IPS-NIHi11 (cell line): ENCODE measurements around the gene LCP2.

Experiments
- DNase-seq: peaks from one replicate; pipeline ENCODE4 v3.0.0; 2012; ENCODE audit warnings: mixed read lengths, low spot score

LCP2 gene

DNA sequence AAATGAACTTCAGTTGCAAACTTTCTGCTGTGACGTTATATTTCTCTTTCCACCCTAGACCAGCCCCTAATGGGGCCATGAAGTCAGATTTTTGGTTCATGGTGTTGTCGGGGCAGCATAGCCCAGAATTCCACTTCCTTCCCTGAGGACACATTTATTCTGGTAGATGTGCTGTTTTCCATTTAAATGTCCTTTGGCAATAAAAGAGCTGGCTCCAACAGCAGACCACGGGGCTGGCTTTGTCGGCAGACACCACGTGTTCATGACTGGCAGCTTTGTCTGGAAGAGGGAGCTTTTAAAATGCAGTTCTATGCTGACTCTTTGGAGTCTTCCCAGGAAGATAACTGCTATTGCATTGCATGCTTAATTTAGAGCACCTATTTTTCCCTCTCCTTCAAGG, 17.6 kb upstream of the LCP2 start:
- no peak for DNase-seq

DNA sequence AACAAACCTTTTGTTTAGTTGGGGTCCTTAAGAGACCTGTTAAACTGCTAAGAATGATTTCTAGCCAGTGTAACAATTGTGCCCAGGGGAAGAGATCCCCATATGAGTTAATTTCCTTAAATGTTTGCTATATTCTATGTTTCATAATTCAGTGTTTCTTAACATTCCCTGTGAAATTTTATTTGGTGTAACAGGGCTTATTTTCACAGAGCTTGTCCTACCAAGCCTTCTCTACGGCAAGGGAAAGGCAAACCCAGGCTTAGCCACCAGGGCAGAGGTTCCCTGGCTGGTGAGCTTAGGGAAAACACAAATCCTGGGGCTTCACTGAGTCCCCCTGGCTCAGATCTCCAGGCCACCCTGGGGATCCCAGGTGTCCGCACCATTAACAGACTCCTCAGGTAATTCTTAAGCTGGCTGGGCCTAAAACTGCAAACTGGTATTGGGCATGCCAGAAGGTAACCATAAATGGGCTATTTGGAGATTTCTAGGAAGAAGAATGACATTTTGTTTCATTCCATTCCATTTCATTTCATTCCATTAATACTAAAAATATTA, 17.0 kb upstream of the LCP2 start:
- no peak for DNase-seq

DNA sequence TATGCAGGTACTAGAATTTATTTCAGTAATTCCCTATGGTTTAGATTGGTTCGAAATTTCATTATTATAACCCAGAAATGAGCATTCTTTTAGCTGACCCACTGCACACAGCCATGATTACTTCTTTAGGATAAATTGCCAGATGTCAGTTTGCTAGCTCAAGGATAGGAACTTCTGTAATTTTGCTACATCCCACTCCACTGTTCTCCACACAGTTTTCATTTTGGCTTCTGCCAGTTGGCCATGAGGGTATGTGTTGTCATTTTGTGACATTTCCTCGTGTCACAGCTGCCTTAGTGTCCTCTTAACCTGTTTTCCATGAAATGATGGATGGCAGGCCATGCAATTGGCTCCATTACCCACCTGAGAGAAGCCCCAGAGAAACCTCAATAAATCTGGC, 16.2 kb upstream of the LCP2 start:
- no peak for DNase-seq

DNA sequence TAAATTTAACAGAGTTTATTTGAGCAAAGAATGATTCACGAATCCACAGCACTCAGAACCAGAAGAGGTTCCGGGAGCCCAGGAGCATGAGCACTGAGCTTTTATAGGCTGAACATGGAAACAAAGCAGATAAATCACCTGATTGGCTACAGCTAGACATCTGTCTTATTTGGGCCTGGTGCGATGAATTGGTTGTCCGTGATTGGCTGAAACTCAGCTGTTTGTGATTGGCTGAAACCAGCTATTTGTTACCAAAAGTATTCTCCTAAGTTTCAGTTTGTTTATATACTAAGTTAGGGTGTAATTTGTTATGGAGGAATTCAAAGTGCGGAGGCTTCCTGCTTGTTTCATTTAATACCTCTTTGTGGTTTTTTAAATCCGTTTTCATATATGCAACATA, 15.8 kb upstream of the LCP2 start:
- DNase-seq: peak; percentile 37

DNA sequence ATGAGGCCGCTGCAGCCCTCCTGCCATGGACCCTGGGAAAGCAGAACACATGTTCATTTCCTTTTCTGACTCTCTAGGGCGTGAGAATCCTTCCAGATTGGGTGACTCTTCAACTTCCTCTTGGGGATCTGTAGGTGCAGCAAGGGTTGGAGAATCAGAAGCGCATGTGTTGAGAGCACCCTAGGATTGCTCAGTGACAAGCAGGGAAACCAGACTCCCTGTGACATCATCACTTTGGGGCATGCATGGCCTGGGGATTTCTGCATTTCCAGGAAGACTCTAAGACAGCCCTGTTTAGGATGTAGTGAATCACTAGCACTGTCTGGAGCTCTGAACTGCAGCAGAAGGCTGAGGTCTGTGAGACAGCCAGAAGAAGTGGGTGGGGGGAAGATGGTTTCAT, 15.1 kb upstream of the LCP2 start:
- DNase-seq: no peak

DNA sequence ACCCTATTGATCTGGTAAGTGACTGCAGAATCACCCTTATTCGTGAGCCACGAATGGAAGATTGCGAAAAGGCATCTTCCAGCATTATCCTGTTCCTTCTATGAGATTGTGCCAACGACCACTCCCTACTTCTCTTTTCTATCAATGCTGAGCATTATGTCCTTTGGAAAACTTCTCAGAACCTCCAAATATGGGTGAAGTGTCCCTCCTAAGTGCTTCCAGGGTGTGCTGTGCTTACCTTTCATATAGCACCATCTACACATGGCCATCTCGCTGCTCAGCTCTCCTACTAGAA, 14.7 kb upstream of the LCP2 start:
- DNase-seq: no peak

DNA sequence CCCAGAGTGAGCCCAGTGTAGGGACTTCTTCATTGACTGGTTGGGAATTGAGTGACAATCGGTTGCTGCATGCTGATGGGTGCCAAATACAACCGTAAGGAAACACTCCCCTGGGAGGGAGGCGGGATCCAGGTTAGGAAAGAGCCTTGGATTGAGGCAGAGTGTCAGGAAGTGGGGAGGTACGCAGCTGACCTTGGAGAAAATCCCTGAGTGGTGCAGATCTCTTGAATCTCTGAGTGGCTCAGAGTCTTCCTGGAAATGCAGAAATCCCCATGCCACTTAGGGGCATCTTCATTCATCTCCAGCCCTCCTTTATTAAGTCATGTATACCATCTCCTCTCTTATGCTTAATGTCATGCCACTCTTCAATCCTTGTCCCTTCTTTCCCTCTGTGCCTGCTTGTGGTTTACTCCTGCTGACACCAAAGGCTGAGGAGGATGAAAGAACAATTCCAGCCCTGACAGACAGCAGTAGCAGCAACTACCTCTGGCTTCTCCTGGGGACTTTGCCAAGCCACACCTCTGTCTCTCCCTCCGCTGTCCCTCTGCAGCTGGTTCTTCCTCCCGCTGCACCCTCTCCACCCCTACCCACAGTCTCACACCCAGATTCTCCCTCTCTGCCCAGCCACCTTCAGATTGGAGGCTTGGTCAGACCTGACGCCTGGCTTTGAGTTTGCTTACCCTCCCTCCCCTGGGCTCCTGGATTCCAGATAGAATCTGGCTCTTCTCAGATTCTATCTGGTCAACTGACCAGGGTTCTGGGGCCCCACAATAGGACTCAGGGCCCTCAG, 14.1 kb upstream of the LCP2 start:
- DNase-seq: no peak

DNA sequence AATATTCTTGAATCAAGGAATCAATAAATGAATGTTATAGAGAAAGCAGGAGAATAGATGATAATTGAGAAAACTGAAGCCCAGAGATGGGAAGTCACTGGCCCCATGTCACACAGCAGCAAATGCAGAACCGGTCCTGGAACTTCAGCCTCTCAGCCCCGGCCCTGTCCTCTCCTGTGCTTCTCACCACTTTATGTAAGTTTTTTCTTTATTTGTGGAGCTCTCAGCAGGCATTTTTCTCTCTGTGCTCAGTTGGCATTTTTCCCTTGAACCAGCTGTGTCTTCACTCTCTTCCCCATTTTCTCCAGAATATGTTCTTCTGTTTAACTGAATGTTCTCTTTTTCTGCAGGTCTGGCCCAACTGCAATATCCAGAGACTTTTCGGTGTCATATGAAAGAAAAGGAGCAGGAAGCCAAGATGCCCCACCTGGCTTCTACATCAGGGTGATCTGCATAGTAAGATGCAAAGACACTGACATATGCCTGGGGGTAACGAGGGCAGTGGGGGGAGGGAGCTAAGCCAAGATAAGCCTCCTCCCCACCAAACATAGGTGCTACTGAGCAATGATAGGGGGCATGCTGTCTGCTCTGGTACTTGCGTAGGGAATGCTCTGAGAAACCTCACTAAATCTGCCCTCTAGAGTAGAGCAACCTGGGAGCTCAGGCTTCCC, 12.8 kb upstream of the LCP2 start:
- DNase-seq: no peak

DNA sequence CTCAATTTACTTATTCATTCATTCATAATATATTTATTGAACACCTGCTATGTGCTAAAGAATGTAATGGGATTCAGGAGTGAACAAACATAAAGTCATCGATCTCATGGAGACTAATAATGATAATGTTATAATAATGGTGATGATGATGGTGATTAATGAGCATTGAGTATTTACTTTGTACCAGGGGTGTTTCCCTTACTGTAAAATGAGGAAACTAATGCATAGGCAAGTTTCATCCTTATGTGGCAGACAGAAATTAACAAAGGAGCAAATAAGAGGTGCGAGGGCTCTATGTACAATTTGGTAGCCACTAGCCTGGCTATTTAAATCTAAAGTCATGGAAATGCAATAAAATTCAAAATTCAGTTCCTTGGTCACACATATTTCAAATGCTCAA, 11.1 kb upstream of the LCP2 start:
- DNase-seq: no peak

DNA sequence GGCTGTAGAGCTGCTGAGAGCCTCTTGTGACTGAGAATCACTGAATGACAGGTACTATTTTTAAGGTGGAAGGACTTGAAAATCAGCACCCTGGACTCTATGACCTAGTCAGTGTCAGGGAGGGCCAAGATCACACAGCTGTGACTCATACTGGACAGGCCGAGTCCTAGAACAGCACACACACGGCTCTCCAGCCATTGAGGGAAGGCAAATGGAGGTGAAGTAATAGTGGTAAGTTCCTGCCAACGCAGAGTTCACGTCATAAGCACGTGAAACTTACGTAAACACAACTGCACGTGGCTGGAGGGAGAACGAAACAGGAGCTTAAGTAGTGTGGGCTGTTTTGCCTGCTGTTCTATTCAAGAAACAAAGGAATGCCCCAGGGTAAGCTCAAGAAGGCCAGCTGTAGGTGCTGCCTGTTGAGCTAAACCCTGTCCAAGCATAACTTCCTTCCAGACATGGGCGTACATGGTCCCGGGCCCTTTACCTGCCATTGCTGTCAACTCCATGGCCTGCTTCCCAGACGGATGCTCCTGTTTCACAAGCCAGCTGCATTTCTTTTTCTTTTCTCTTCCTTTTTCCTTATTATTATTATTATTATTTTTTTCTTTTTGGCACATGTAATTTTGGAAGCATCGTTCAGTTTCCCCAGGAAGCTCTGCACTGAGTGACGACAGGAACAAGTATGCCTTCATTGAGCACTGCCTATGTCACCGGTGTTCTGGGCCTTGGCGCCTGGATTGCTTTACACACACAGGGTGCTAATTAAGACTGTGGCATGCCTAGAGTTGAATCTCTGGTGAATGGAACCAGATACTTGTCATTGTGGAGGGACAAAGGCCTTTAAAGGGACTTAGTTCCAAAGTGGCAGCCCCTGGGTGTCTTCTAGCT, 10.2 kb upstream of the LCP2 start:
- DNase-seq: no peak

DNA sequence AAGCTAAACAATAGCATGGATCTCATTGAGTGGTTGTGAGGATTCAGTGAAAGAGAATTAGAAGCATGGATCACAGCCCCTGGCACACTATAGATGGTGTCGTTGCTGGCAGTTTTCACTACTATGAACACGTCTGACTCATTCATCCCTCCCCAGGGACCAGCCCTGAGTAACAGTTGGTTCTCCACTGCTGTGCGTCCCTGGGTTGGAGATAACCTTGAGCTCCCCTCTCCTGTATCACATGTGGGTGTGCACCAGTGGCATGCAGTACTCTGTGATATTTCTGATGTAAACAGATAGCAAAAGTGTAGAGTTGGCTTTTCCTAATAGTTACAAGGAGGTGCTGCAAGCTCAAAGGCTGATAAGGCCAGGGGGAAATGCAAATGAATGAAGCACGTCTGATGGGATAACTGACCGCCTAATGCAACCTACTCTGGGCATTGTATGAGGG, 8.8 kb upstream of the LCP2 start:
- DNase-seq: no peak

DNA sequence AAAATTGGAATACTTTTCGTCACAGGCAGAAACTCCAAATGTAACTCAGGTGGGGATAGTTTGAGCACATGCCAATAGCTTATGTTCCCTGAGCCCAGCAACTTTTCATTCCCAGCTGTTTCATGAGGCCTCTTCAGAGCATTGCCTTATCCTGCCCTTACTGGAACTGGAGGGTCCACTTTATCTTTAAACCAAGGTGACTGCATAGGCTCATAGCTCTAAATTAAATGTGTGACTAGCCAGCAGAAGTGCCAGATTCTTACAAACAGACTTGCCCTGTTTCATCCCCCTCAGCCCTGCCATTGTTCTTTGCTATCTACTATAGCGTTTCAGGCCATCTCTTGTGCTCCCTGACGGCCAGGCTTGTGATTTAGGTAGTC, 8.1 kb upstream of the LCP2 start:
- DNase-seq: no peak

DNA sequence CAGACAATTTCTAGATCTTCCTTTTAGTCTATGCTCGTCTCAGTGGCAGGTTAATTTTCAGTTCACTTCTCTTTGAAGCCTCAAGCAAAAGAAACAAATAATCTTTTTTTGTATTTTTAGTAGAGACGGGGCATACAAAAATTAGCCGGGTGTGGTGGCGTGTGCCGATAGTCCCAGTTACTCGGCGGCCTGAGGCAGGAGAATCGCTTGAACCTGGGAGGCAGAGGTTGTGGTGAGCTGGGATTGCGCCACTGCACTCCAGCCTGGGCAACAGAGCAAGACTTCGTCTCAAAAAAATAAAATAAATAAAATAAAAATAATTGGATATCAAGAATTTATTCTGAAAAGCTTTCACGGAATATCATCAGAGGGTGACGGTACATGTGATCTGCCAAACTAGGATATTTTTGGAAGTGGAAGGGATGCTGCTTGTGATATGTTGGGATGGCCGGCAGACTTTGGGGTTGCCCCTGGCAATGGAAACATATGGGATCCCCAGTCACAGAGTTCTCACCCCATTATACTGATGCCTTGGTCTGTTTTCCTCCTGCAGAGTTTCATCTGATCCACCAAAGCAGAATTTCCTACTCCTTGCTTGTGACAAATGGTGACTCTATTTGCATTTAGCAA, 7.6 kb upstream of the LCP2 start:
- DNase-seq: no peak

DNA sequence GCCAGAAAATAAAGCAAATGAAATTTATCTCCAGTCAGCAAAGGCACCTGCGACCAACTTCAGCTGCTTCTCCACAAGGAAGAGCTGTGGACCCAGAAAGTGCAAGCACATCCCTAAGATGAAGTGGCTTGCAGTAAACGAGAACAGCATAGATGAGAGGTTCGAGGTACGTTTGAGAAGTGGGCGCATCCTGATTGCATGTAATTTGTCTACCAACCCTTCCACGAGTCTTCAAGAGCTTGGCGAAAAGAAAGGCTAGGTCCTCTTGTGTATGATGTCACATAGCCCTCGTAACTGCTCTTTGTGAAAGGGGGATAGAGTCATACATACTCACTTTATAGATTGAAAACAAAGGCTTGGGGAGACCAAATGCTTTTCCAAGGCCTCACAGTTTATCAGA, 6.0 kb upstream of the LCP2 start:
- no peak for DNase-seq

DNA sequence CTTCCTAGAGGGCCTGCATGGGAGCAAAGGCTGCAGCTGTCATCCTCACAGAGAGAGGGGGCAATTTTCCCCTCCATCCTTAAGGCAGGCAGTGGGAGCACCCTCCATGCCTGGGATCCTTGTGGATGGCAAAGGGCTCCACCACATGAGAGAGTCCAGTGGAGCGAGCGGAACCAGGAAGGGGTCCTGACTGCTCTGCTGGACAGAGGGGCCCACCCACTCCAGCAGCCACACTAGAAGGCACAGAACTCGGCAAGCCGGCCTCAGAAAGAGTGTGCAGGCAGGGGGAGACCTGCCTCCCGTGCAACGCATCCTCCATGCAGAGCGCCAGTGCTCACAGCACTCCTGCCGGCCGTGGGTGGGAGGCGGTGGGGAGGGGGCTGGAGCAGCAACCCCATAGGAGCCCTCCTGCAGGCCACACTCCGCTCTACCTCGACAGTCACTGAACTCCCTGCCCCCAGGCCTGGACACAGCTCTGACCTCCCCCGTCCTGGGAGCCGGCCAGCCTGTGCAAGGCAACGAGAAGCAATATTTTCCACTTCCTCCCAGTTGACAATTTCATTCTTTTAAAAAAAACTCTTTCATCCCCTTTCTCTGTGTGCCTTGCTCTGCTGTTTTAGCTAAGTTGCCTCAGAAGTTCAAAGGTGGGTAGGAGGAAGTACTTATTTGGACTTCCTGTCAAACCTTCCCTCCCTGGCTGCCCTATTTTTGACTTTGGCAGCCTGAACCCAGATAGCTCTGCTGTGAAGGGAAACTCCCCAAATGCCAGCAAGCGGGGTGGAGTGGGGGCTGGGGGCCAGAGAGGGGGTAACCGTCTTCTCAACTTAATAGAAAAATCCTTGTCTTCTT, 5.3 kb upstream of the LCP2 start:
- DNase-seq: peak; percentile 70

DNA sequence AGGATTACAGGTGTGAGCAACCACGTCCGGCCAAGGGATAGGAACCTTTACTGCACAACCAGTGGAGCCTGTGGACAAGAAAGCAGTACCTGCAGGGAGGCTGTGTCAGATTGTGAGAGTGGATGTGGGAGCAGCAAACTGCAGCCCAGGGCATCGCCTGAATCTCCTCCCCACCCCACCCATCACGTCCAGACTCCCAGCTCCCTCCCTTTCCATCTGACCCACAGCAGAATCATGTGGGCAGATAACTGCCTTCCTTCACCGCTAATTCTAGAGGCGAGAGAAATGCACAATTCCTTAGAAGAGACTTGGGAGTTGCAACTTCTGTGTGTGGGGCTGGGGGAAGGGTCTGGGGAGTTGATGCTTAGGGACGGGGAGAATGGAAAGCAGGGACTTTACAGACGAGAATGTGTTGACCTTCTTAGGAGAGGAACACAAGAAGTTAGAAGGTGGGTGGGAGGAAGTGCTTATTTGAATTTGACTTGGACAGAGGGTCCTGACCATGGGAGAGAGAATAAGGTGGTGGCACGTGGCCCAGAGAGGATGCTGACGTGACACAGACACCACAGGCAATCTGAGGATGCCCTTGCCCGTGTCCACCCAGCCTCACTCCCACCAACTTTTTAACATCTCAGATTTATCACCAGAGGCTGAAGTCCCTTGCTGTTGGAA, 4.5 kb upstream of the LCP2 start:
- DNase-seq: no peak

DNA sequence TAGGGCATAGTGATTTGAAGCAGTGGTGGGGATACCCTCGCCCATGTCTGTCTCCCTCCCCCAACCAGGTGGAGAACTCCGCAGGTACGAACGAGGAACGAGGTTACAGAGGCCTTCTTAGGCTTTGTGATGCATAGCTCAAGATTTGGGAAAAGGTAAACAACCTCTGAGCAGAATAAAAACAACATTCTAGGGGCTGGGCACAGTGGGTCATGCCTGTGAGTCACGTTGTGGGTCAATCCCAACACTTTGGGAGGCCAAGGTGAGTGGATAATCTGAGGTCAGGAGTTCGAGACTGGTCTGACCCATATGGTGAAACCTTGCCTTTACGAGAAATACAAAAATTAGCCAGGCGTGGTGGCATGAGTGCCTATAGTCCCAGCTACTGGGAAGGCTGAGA, 3.6 kb upstream of the LCP2 start:
- DNase-seq: no peak

DNA sequence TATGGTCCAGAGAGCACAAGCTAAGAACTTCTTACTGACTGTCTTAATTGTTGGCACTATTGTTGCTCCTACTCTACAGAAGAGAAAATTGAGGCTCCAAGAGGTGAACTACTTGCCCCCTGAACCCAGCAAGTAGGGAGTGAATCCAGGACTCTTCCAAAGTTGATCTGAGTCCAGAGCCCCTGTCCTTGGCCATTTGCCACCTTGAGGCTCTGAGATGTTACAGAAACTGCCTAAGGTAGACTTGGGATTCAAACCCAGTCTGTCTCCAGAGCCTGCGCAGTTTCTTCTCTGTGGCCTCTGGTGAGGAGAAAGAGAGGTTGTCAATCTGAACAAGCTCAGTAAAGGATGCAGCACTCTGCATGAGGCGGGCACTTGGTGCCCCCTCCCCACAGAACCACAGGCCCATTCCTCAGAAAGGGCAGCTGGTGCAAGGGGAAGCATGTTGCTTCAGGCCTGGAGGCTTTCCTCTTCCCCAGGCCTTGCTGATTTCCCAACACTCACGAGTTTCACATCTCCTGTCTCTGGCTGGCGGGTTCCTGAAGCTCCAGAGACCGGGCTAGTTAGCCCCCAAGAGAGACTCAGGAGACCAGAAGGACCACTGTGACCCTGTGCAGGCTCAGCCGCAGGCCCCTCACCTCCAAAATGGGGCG, 2.9 kb upstream of the LCP2 start:
- no peak for DNase-seq

DNA sequence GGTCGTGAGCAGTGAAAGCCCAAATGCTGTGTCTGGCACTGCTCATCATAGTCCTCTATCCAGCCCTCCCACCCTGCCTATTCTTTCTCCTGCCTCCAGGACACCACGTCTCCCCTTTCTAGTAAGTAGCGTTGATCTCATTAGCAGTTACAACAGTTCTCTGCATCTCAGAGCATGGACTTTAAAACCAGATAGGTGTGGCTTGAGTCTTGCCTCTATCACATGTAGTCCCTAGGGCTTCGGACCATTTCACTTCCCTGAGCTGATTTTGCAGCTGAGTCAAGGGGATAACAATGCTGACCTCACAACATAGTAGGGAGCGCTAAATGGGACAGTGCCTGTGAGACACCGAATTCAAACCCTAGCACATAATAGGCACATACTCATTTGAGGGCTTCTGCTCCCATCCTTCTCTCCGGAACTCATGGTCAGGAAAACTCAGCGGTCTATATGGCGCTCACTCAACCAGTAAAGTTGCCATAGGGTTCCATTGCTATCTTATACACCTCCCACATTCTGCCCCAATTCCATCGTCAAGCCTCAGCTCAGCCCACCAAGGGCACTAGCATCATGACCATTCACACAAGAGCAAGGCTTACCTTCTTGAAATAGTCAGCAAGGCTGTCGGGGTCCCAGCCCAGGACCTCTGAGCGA, 515 bp downstream of the LCP2 start:
- no peak for DNase-seq
